ENCODE measurements around the gene MEGF11. TPM values are rescaled to one million over a fixed set of nuclear protein-coding genes. Genes with fewer than 3 reads are reported as not detected.

Gene MEGF11
- total RNA-seq, 1 donor from 2014 or later, result not detected

- no peak for TF ChIP-seq CTCF (IDR thresholded peaks at IDR 0.05; ENCODE audit: insufficient read depth, low read length, severe bottlenecking)
- Histone ChIP-seq H3K27me3 (ENCODE audit: control insufficient read depth, insufficient read depth, low read length) (no peaks in the 10 kb centered on the region), H3K36me3 (ENCODE audit: control insufficient read depth, insufficient read depth, low read length) (peaks cover 20% of the 10 kb centered on the region), H3K4me3 (ENCODE audit: low read depth, low read length) (no peak overlapping the region)
- FAIRE-seq (no peak), DNase-seq (ENCODE audit: low read depth) (no peak)
Observed at GRCh38 chr15:65907661-65908060, 345.9 kb downstream of the MEGF11 start.

- FAIRE-seq, result no peak
- peak; percentile 46 for DNase-seq (ENCODE audit: low read depth)
- H3K27me3 ChIP-seq (ENCODE audit: control insufficient read depth, insufficient read depth, low read length), result no peaks in the 10 kb centered on the region
- no peak for TF ChIP-seq CTCF (IDR thresholded peaks at IDR 0.05; ENCODE audit: insufficient read depth, low read length, severe bottlenecking)
- no peak overlapping the region for H3K4me3 ChIP-seq (ENCODE audit: low read depth, low read length)
- H3K36me3 ChIP-seq (ENCODE audit: control insufficient read depth, insufficient read depth, low read length), result peaks cover 20% of the 10 kb centered on the region
Observed at GRCh38 chr15:65906396-65906795, 347.2 kb downstream of the MEGF11 start.

DNA sequence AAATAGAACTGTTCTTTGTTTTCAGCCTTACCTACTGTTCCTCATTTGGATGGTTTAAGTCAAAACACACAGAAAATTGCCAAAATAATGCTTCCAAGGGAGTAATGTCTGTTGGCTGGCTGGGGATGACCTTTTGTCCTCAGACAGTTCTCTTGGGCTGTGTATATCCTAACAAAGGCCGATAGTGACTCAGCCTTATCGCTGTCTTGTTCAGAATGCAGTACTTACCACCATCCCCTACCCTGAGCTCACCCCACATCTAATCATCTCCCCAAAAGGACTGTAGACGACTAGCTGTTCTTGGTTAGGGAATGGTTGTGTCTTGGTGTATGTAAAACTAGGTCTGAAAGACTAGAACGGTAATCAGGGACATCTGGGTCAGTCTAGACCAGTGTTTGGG is 349.2 kb downstream of the MEGF11 start:
- Histone ChIP-seq H3K27me3 (ENCODE audit: control insufficient read depth, insufficient read depth, low read length) (no peaks in the 10 kb centered on the region), H3K4me3 (ENCODE audit: low read depth, low read length) (no peak overlapping the region), H3K36me3 (ENCODE audit: control insufficient read depth, insufficient read depth, low read length) (peaks cover 14% of the 10 kb centered on the region)
- DNase-seq (ENCODE audit: low read depth) (no peak), FAIRE-seq (no peak)
- no peak for TF ChIP-seq CTCF (IDR thresholded peaks at IDR 0.05; ENCODE audit: insufficient read depth, low read length, severe bottlenecking)

DNA sequence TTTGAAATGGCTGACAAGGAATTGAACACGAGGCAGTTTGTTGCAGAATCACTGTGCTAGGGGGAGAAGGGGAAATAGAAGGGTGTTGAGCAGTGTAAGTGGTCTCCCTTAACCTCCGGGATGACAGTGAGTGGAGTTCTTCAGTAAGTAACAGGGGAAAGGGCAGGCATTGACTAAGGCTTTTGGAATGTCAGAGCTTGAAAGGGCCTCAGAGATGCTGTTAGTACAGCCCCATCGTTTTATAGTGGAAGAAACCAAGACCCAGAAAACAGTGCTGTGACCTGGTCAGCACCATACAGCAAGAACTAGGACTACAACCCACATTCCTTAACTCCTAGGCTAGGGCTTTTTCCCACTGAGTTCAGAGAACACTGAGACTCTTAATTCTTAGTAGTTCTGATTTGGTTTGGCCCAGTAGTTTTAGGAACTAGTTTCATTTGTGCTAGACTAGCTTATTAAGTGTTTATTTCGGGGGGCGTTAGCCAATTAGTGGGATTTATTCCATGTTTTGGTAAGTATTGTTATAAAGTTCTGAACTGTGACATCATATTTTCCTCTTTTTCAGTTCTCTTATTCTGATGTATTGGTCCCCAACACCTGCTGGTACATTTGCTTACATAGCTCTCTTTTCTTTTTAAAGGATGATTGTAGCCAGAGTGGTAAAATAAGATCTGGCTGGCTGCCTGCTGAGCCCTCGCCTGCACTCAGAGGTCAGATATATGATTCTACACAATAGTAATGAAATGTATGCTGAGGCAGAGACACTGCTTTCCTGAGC is 350.1 kb downstream of the MEGF11 start:
- H3K27me3 ChIP-seq (ENCODE audit: control insufficient read depth, insufficient read depth, low read length), result no peaks in the 10 kb centered on the region
- no peak for DNase-seq (ENCODE audit: low read depth)
- no peak for FAIRE-seq
- no peak overlapping the region for H3K4me3 ChIP-seq (ENCODE audit: low read depth, low read length)
- no peak for TF ChIP-seq CTCF (IDR thresholded peaks at IDR 0.05; ENCODE audit: insufficient read depth, low read length, severe bottlenecking)
- H3K36me3 ChIP-seq (ENCODE audit: control insufficient read depth, insufficient read depth, low read length), result peaks cover 13% of the 10 kb centered on the region

DNA sequence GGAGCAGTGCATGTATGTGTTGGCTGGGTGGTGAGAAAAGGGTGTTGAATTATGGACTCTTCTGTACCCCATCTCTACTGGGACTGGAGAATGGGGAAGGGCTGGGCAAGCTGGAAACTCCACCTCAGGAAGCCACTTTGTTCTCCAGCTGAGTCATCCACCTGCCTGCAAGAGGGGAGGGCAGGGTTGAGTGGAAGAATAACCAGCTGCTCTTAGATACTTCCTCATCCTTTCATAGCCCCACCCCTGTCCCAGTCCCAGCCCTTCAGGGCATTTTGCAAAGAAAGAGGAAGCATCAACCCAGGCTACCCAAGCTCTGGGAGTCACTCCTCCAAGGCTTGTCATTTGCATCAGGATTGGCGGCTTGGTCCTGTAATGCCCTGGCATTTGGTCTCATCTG is 351.2 kb downstream of the MEGF11 start:
- no peak overlapping the region for H3K4me3 ChIP-seq (ENCODE audit: low read depth, low read length)
- FAIRE-seq, result peak; percentile 88

More for the DNA sequence above, 351.2 kb downstream of the MEGF11 start:
- no peak for TF ChIP-seq CTCF (IDR thresholded peaks at IDR 0.05; ENCODE audit: insufficient read depth, low read length, severe bottlenecking)
- peak; percentile 95 for DNase-seq (ENCODE audit: low read depth)
- no peaks in the 10 kb centered on the region for H3K27me3 ChIP-seq (ENCODE audit: control insufficient read depth, insufficient read depth, low read length)
- peaks cover 9% of the 10 kb centered on the region for H3K36me3 ChIP-seq (ENCODE audit: control insufficient read depth, insufficient read depth, low read length)
